Hematopoietic multipotent progenitor cell treated with erythropoietin and hydrocortisone succinate and interleukin-3 and kit ligand, for 8 days (in vitro differentiated cells): ENCODE measurements around the gene ADCY7.

Source experiments
- DNase-seq: peaks from one replicate; pipeline ENCODE4 v3.0.0-alpha.2; 2015

The ADCY7 gene

GRCh38 chr16:50315346-50315997, 49.1 kb downstream of the ADCY7 start:
- no peak for DNase-seq

GRCh38 chr16:50316102-50316847, 49.9 kb downstream of the ADCY7 start:
- no peak for DNase-seq

- DNase-seq: no peak
These were observed 50.7 kb downstream of the ADCY7 start for GRCh38 chr16:50316848-50317630.

GRCh38 chr16:50318796-50319578, 52.6 kb downstream of the ADCY7 start:
- no peak for DNase-seq

- DNase-seq: no peak
These were observed 54.0 kb downstream of the ADCY7 start for GRCh38 chr16:50320310-50320709.

- DNase-seq: no peak
These were observed 56.0 kb downstream of the ADCY7 start for GRCh38 chr16:50322333-50322732.

- DNase-seq: peak; percentile 59
These were observed 57.1 kb downstream of the ADCY7 start for GRCh38 chr16:50323335-50324011.

- no peak for DNase-seq
These were observed 58.0 kb downstream of the ADCY7 start for GRCh38 chr16:50324345-50324744.

GRCh38 chr16:50326264-50326663, 59.9 kb downstream of the ADCY7 start:
- no peak for DNase-seq

- peak; percentile 62 for DNase-seq
These were observed 60.6 kb downstream of the ADCY7 start for GRCh38 chr16:50326835-50327465.

- no peak for DNase-seq
These were observed 63.3 kb downstream of the ADCY7 start for GRCh38 chr16:50329446-50330189.

- DNase-seq: no peak
These were observed 65.2 kb downstream of the ADCY7 start for GRCh38 chr16:50331570-50331969.

- DNase-seq: no peak
These were observed 66.2 kb downstream of the ADCY7 start for GRCh38 chr16:50332599-50332998.

GRCh38 chr16:50334106-50334975, 68.0 kb downstream of the ADCY7 start:
- DNase-seq: no peak

- peak; percentile 53 for DNase-seq
These were observed 69.0 kb downstream of the ADCY7 start for GRCh38 chr16:50335196-50335958.

GRCh38 chr16:50336884-50337283, 70.5 kb downstream of the ADCY7 start:
- DNase-seq: no peak

- peak; percentile 71 for DNase-seq
These were observed 72.2 kb downstream of the ADCY7 start for GRCh38 chr16:50338371-50339231.

GRCh38 chr16:50340578-50340977, 74.2 kb downstream of the ADCY7 start:
- DNase-seq: no peak
